IPS-20b (cell line): ENCODE measurements around the gene PABPN1.
A peak's percentile ranks its signal among the peaks of the same experiment; 100 is the strongest.

Experiments
- H3K27ac ChIP-seq: one replicate; pipeline ENCODE4 v1.5.1; 2013; ENCODE audit warnings: low read length
- H3K27me3 ChIP-seq: 2 replicates; pipeline ENCODE4 v1.6.1; 2013; ENCODE audit warnings: mild to moderate bottlenecking, low read length, inconsistent platforms; ENCODE audit not compliant: insufficient read depth
- H3K36me3 ChIP-seq: 2 replicates; pipeline ENCODE4 v1.6.1; 2013; ENCODE audit warnings: low read depth, mild to moderate bottlenecking, inconsistent platforms, low read length, moderate library complexity; ENCODE audit not compliant: insufficient read depth
- H3K4me1 ChIP-seq: 2 replicates; pipeline ENCODE4 v1.6.1; 2013; ENCODE audit warnings: mild to moderate bottlenecking, control low read depth, inconsistent platforms, low read length, moderate library complexity; ENCODE audit not compliant: insufficient read depth
- H3K4me3 ChIP-seq: 2 replicates; pipeline ENCODE4 v1.5.1; 2013; ENCODE audit warnings: mild to moderate bottlenecking, low read length, inconsistent platforms
- H3K9ac ChIP-seq: 2 replicates; pipeline ENCODE4 v1.6.1; 2013; ENCODE audit warnings: low read depth, mild to moderate bottlenecking, inconsistent platforms, low read length, moderate library complexity
- H3K9me3 ChIP-seq: 2 replicates; pipeline ENCODE4 v1.6.1; 2013; ENCODE audit warnings: mild to moderate bottlenecking, low read depth, low read length, inconsistent platforms; ENCODE audit not compliant: insufficient read depth

Gene PABPN1

DNA sequence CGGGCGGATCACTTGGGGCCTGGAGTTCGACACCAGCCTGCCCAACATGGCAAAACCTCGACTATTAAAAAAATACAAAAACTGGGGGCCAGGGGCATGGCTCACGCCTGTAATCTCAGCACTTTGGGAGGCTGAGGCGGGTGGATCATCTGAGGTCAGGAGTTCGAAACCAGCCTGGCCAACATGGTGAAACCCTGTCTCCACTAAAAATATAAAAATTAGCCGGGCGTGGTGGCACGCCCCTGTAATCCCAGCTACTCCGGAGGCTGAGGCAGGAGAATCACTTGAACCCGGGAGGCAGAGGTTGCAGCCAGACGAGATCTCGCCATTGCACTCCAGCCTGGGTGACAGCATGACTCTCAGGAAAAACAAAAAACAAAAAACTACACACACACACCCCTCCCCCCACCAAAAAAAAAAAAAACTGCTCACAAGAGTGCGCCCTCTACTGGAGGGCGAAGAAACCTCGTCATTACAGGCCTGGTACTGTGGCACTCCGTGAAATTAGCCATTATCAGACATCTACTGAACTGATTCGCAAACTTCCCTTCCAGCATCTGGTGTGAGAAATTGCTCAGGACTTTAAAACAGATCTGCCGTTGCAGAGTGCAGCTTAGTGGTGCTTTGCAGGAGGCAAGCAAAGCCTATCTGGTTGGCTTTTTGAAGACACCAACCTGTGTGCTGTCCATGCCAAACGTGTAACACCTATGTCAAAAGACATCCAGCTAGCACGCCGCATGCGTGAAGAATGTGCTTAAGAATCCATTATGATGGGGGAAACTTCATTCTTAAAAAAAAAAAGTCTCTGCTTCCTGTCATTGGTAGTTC lies 26.3 kb upstream of the PABPN1 start:
- no peaks in the 10 kb centered on the region for H3K36me3 ChIP-seq
- no peaks in the 10 kb centered on the region for H3K9me3 ChIP-seq
- H3K27me3 ChIP-seq = peaks cover 100% of the 10 kb centered on the region
- H3K4me1 ChIP-seq = peaks cover 5% of the 10 kb centered on the region; the same call in 1 of the 2 replicates
- H3K9ac ChIP-seq = no peak overlapping the region
- H3K27ac ChIP-seq = no peak overlapping the region
- H3K4me3 ChIP-seq = no peak overlapping the region

DNA sequence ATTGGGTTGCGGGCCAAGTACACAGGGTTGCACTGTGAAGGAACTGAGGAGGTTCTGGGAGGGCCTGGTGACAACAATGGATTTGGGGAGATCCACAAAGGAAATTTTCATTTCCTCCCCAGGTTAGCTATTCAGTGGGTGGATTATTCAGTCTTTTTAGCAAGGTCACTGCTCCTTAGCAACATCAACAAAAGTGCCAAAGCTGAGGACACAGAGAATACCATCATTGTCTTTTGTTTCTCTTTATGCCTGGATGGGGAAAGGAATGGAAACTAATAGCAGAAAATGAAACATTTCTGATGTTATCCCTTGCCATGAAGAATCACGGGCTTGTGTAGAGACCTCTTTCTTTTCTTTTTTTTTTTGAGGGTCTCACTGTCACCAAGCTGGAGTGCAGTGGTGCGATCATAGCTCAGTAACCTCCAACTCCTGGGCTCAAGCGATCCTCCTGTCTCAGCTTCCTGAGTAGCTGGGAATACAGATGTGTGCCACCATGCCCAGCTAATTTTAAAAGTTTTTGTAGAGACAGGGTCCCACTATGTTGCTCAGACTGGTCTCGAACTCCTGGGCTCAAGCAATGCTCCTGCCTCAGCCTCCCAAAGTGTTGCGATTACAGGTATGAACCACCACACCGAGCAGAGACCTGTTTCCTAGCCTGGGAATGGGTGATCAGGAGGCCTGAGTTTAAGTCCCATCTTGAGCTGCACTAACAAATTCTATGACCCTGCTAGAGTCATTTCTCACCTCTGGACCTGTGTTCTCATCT lies 25.1 kb upstream of the PABPN1 start:
- H3K4me1 ChIP-seq = peaks cover 10% of the 10 kb centered on the region; the same call in 1 of the 2 replicates
- H3K9me3 ChIP-seq = no peaks in the 10 kb centered on the region
- H3K27me3 ChIP-seq = peaks cover 97% of the 10 kb centered on the region
- H3K36me3 ChIP-seq = no peaks in the 10 kb centered on the region
- H3K27ac ChIP-seq = no peak overlapping the region
- H3K9ac ChIP-seq = no peak overlapping the region
- no peak overlapping the region for H3K4me3 ChIP-seq

DNA sequence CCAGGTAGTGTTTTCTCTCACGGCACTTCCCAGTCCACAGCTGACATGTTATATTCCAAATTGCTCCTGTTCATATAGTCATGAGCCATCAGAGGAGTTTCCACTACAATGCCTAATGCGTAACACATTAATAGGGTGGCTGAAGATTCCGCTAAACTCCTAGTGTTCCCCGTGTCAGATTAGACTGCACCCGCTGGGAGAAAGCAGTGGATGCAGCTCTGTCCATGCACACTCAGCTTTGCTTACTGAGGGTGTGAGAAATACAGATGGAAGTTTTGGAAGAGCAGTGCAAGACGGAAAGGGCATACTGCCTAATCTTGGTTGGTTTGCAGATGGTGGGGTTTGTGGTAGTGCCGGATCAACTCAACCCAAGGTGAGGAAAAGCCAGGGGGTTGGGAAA lies 24.2 kb upstream of the PABPN1 start:
- H3K4me3 ChIP-seq = no peak overlapping the region
- peaks cover 10% of the 10 kb centered on the region; the same call in 1 of the 2 replicates for H3K4me1 ChIP-seq
- no peaks in the 10 kb centered on the region for H3K9me3 ChIP-seq
- H3K27me3 ChIP-seq = peaks cover 88% of the 10 kb centered on the region
- no peak overlapping the region for H3K9ac ChIP-seq
- no peaks in the 10 kb centered on the region for H3K36me3 ChIP-seq
- no peak overlapping the region for H3K27ac ChIP-seq

DNA sequence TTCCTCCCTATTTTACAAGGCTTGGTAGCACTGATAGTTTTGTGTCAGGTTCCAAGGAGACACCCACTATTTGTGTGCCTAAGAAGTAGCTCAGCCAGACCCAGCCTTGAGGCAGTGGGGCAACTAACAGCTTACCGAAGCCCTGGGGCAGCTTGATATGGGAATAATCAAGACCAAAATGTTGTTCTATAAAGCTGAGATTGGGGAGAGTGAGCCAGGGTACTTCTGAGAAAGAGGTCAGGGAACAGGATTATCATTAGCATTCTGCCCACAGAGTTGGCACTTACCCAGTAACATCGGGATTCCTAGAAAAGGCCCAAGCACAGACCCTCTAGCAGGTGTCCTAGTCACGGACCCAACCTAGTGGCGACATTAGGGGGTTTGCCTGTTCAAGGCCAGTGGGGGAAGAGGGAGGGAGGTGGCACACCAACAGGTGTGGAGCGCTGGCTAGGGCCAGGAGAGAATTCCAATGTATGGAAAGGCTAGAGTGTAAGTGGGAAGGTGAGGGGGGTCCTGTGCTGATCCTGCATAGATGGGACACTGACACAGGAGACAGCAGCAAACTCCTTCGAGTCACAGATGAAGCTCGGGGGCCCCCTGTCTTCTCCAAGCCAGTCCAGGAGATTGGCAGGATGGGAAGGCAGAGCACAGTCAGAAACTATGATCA lies 23.5 kb upstream of the PABPN1 start:
- H3K9me3 ChIP-seq = no peaks in the 10 kb centered on the region
- no peak overlapping the region for H3K4me3 ChIP-seq
- peaks cover 84% of the 10 kb centered on the region for H3K27me3 ChIP-seq
- no peak overlapping the region for H3K27ac ChIP-seq
- H3K9ac ChIP-seq = no peak overlapping the region
- H3K36me3 ChIP-seq = no peaks in the 10 kb centered on the region
- peaks cover 10% of the 10 kb centered on the region; the same call in 1 of the 2 replicates for H3K4me1 ChIP-seq

DNA sequence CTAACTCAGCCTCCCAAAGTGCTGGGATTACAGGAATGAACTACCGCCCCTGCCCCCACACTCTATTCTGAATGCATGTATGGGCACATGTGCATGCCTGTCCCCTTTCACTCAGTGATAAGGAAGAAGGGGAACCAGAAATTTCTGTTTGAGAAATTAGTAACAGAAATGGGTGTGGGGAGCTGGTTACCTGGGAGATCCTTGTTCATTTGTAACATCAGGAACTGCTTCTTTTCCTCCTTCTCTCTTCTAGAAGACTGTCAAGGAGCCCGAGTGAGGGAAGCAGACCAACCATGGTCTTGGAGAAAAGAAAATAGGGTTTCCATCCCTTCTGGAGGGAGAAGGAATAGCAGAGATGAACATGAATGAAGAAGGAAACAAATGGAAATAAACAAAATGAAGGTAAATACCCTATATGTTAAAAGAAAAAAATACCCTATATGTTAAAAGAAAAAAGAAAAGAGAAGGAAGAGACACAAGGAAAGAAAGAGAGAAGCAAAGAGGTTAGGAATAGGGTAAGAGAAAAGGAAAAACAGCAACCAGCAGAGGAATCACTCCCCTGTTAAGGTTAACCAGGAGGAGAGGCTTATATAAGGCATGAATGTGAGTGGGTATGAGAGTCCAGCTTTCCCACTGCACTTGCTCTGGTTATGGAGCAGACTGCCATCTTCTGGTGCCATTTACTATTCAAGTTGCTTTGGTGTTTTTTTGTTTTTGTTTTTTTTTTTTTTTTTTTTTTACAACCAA lies 21.9 kb upstream of the PABPN1 start:
- H3K27me3 ChIP-seq = peaks cover 84% of the 10 kb centered on the region
- H3K36me3 ChIP-seq = no peaks in the 10 kb centered on the region
- H3K4me1 ChIP-seq = peaks cover 6% of the 10 kb centered on the region; the same call in 1 of the 2 replicates
- H3K9me3 ChIP-seq = no peaks in the 10 kb centered on the region
- H3K27ac ChIP-seq = no peak overlapping the region
- H3K4me3 ChIP-seq = no peak overlapping the region
- H3K9ac ChIP-seq = no peak overlapping the region

DNA sequence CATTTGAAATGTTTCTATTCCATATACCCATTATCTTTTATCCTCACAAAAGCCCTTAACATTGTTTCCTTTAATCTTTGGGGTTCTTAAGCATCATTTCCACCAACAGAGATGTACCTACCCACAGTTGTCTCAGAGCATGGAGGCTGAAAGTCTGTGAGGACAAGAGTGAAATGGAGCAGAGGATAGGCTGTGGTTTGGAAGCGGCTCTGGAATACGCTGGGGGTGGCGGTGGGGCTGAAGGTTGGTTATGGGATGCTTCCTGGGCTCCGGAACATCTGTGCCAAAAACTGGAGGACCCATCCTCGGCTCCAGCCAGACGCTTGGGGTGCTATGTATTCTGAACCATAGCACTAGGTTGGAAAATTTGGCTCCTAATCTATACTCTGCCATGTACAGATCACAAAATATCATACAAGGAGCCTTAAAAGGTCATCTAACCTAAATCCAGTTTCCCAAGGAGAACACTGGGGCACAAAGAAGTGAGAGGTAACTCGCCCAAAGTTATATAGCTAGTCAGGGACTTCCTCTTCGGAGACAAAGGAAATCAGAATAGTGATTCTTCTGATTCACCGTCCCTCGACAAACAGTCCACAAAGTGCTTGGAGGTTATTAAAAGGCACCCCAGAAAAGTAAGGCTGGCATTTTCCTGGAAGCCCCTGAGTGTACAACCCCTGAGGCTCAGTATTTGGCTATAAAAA lies 21.1 kb upstream of the PABPN1 start:
- peaks cover 4% of the 10 kb centered on the region; the same call in 1 of the 2 replicates for H3K4me1 ChIP-seq
- H3K36me3 ChIP-seq = no peaks in the 10 kb centered on the region
- H3K27ac ChIP-seq = no peak overlapping the region
- no peaks in the 10 kb centered on the region for H3K9me3 ChIP-seq
- peak overlapping the region; percentile 72 for H3K4me3 ChIP-seq
- peak overlapping the region; percentile 50; the same call in 1 of the 2 replicates for H3K9ac ChIP-seq
- peaks cover 77% of the 10 kb centered on the region for H3K27me3 ChIP-seq

DNA sequence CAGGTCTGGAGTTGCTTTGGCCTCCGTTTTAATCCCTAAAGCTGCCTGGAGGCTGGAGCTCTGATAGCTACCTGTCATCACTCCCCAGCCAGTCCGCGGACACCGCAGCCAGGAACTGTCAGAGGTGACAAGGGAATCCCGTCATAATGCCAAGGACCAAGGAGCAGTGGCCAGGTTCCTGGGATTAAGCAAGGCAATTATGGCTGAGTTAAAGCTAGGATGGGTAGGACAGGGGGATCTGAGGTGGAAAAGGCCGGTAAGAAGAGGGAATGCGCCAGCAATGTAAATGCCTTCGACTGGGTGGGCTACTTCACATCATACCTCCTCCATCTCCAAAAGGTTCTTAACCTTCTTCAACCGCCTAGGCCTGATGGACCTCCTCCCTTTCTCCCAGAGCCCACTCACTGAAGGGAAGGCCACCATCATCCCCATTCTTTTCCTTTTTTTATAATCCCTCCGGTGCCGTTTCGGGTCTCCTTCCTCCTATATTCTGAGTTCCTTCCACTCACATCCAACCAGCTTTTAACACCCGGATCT lies 20.5 kb upstream of the PABPN1 start:
- Histone ChIP-seq H3K27me3 (peaks cover 70% of the 10 kb centered on the region), H3K9ac (peak overlapping the region; percentile 50; the same call in 1 of the 2 replicates), H3K9me3 (no peaks in the 10 kb centered on the region), H3K27ac (no peak overlapping the region), H3K36me3 (no peaks in the 10 kb centered on the region), H3K4me1 (peaks cover 4% of the 10 kb centered on the region; the same call in 1 of the 2 replicates), H3K4me3 (peak overlapping the region; percentile 72)

DNA sequence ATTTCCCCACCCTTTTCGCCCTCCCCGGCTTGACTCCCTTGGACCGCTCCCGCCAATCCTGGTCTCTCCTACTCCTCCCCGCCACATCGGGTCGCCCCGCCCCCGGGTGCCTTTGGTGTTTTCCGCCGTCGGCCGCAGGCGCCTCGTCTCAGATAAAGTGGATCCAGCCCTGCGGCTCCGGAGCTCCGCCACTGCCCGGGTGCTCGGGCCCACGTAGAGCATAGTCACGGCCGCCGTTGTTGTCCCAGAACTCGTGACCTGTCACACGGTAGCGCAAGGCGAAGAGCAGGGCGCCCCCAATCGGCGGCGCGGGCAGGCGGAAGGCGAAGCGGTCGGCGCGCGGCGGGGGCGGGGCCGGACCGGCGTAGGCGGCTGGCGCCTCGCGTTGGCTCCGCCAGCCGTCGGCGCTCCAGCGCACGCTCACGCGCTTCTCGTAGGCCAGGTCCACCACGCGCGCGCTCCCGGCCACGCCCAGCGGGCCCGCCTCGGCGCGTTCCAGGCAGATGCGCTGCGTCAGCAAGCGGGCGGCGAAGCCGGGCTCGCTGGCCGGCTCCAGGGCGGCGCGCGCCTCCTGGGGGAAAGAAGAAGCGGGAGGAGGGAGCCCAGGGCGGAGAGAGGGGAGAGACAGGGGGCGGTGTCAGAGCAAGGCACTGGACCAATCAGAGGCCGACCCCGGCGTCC lies 19.8 kb upstream of the PABPN1 start:
- peaks cover 4% of the 10 kb centered on the region; the same call in 1 of the 2 replicates for H3K4me1 ChIP-seq
- no peaks in the 10 kb centered on the region for H3K36me3 ChIP-seq
- peak overlapping the region; percentile 72 for H3K4me3 ChIP-seq
- H3K9ac ChIP-seq = peak overlapping the region; percentile 78; the same call in 1 of the 2 replicates
- H3K9me3 ChIP-seq = no peaks in the 10 kb centered on the region
- H3K27me3 ChIP-seq = peaks cover 64% of the 10 kb centered on the region
- no peak overlapping the region for H3K27ac ChIP-seq

DNA sequence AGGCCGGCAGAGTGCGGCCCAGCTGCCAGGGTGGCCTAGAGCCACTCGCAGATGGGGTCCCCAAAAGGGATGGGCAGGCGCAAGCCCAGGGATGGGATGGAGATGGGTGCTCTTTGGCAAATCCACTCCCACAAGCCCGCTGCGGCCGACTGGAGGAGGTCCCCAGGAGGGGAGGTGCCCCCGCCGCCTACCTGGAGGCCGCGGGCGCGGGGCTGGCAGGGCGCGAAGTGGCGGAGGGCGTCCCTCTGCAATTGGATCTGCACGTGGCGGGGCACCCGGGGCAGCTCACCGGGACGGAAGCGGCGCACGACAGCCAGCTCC lies 19.3 kb upstream of the PABPN1 start:
- Histone ChIP-seq H3K9me3 (no peaks in the 10 kb centered on the region), H3K9ac (peak overlapping the region; percentile 78; the same call in 1 of the 2 replicates), H3K4me1 (peaks cover 4% of the 10 kb centered on the region; the same call in 1 of the 2 replicates), H3K4me3 (peak overlapping the region; percentile 72), H3K27ac (no peak overlapping the region), H3K27me3 (peaks cover 59% of the 10 kb centered on the region), H3K36me3 (no peaks in the 10 kb centered on the region)
